Right ventricle myocardium inferior (tissue), 1 donor: ENCODE measurements around the gene ETS1. TPM values are rescaled to one million over a fixed set of nuclear protein-coding genes. Genes with fewer than 3 reads are reported as not detected.
A peak's percentile ranks its signal among the peaks of the same experiment; 100 is the strongest.

Experiments used
- ATAC-seq: fragments of 200-7000 bp; cut with Tn5 transposase; one replicate; pipeline ENCODE4 v1.9.1; 2020; ENCODE audit warnings: mild to moderate bottlenecking, moderate library complexity
- DNase-seq: peaks from one replicate; pipeline ENCODE4 v3.0.0; 2021; ENCODE audit errors: missing footprints
- intact Hi-C: fragments of 100-400 bp; cut with DNase I; formaldehyde crosslinking; loops from one replicate; pipeline ENCODE4 v1.11.0; 2022
- total RNA-seq: library from RNA; stranded (reverse); fragmentation: NEBNext Ultra II Directional; extraction: Animal tissue kit (Norgen Biotek cat#: 25700); gene quantifications from one replicate; pipeline ENCODE4 v1.2.1, GENCODE V29; 2021
- donor health status: DM: no; HTN: yes; CAD: no; lungs with severe emphysema.

The ETS1 gene
- total RNA-seq, 1 donor from 2014 or later, result 53.2 TPM

- ATAC-seq, result peak; percentile 43
- no peak for DNase-seq
- intact Hi-C loops, result no loop called here
Measured at GRCh38 chr11:128482512-128483191, 104.7 kb downstream of the ETS1 start.

GRCh38 chr11:128482092-128482491, 105.3 kb downstream of the ETS1 start:
- DNase-seq (no peak), ATAC-seq (no peak)
- intact Hi-C loops, result no loop called here

- no peak for DNase-seq
- intact Hi-C loops, result loop anchor here (2.0 kb wide), 1 partner anchor 42 kb away; no protein-coding TSS in a partner anchor
- peak; percentile 63 for ATAC-seq
Measured at GRCh38 chr11:128481135-128481534, 106.2 kb downstream of the ETS1 start.

GRCh38 chr11:128480665-128481064, 106.7 kb downstream of the ETS1 start:
- no peak for DNase-seq
- intact Hi-C loops, result loop anchor here (2.0 kb wide), 1 partner anchor 42 kb away; no protein-coding TSS in a partner anchor
- ATAC-seq, result peak; percentile 38

- intact Hi-C loops, result loop anchor here (2.0 kb wide), 1 partner anchor 43 kb away; no protein-coding TSS in a partner anchor
- peak; percentile 79 for ATAC-seq
- no peak for DNase-seq
Measured at GRCh38 chr11:128480066-128480465, 107.3 kb downstream of the ETS1 start.

- DNase-seq, result no peak
- no peak for ATAC-seq
- intact Hi-C loops, result no loop called here
Measured at GRCh38 chr11:128479144-128479543, 108.2 kb downstream of the ETS1 start.

- DNase-seq, result no peak
- no peak for ATAC-seq
- intact Hi-C loops, result no loop called here
Measured at GRCh38 chr11:128478305-128478704, 109.1 kb downstream of the ETS1 start.

GRCh38 chr11:128477811-128478210, 109.5 kb downstream of the ETS1 start:
- intact Hi-C loops, result no loop called here
- no peak for ATAC-seq
- no peak for DNase-seq

GRCh38 chr11:128477278-128477677, 110.1 kb downstream of the ETS1 start:
- ATAC-seq (no peak), DNase-seq (no peak)
- intact Hi-C loops, result no loop called here

- ATAC-seq (no peak), DNase-seq (no peak)
- intact Hi-C loops, result no loop called here
Measured at GRCh38 chr11:128476729-128477128, 110.6 kb downstream of the ETS1 start.

- ATAC-seq (no peak), DNase-seq (no peak)
- intact Hi-C loops, result no loop called here
Measured at GRCh38 chr11:128476049-128476448, 111.3 kb downstream of the ETS1 start.

- DNase-seq (no peak), ATAC-seq (peak; percentile 23)
- intact Hi-C loops, result no loop called here
Measured at GRCh38 chr11:128474036-128474874, 113.1 kb downstream of the ETS1 start.

GRCh38 chr11:128473636-128474035, 113.7 kb downstream of the ETS1 start:
- intact Hi-C loops, result no loop called here
- ATAC-seq (no peak), DNase-seq (no peak)

- DNase-seq (no peak), ATAC-seq (no peak)
- intact Hi-C loops, result no loop called here
Measured at GRCh38 chr11:128472128-128473089, 114.9 kb downstream of the ETS1 start.

- no peak for ATAC-seq
- no peak for DNase-seq
- intact Hi-C loops, result loop anchor here (2.0 kb wide), 1 partner anchor 180 kb away; no protein-coding TSS in a partner anchor
Measured at GRCh38 chr11:128471138-128471661, 116.2 kb downstream of the ETS1 start.

- intact Hi-C loops, result loop anchor here (2.0 kb wide), 1 partner anchor 179 kb away; no protein-coding TSS in a partner anchor
- ATAC-seq, result no peak
Measured at GRCh38 chr11:128470081-128470480, 117.3 kb downstream of the ETS1 start.

GRCh38 chr11:128469220-128469619, 118.1 kb downstream of the ETS1 start:
- ATAC-seq, result no peak
- intact Hi-C loops, result loop anchor here (5.0 to 10.0 kb wide), 5 partner anchors 38 to 444 kb away; no protein-coding TSS in a partner anchor
- no peak for DNase-seq

More at GRCh38 chr11:128470081-128470480, 117.3 kb downstream of the ETS1 start:
- DNase-seq, result no peak

- ATAC-seq (no peak), DNase-seq (no peak)
- intact Hi-C loops, result loop anchor here (5.0 to 10.0 kb wide), 5 partner anchors 39 to 443 kb away; no protein-coding TSS in a partner anchor
Measured at GRCh38 chr11:128468111-128468510, 119.2 kb downstream of the ETS1 start.
